GM12864 (cell line): ENCODE results near the gene SLC9A7.
A peak's percentile ranks its signal among the peaks of the same experiment; 100 is the strongest.

Experiments
- DNase-seq: peaks from one replicate; pipeline ENCODE4 v3.0.0-alpha.2; 2011; ENCODE audit warnings: low read depth
- H3K4me3 ChIP-seq: 2 replicates; pipeline ENCODE4 v1.5.1; 2011; ENCODE audit warnings: mild to moderate bottlenecking, low read depth, low read length, control low read depth
- TF ChIP-seq, protein P1 (sequence below): IDR thresholded peaks from 2 replicates; pipeline ENCODE4 v1.5.1; 2011; ENCODE audit warnings: low read depth, mild to moderate bottlenecking, moderate library complexity, low read length, control low read depth, inconsistent platforms; ENCODE audit errors: missing control alignments

The SLC9A7 gene

GRCh38 chrX:46758956-46759644, at the start of gene SLC9A7:
TSS of gene SLC9A7 (minus strand) at chrX:46759118. CDS start at chrX:46759029, 89 bp downstream.
- TF ChIP-seq, protein P1, sequence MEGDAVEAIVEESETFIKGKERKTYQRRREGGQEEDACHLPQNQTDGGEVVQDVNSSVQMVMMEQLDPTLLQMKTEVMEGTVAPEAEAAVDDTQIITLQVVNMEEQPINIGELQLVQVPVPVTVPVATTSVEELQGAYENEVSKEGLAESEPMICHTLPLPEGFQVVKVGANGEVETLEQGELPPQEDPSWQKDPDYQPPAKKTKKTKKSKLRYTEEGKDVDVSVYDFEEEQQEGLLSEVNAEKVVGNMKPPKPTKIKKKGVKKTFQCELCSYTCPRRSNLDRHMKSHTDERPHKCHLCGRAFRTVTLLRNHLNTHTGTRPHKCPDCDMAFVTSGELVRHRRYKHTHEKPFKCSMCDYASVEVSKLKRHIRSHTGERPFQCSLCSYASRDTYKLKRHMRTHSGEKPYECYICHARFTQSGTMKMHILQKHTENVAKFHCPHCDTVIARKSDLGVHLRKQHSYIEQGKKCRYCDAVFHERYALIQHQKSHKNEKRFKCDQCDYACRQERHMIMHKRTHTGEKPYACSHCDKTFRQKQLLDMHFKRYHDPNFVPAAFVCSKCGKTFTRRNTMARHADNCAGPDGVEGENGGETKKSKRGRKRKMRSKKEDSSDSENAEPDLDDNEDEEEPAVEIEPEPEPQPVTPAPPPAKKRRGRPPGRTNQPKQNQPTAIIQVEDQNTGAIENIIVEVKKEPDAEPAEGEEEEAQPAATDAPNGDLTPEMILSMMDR: peak; percentile 80
- H3K4me3 ChIP-seq: peak within 1 kb of the TSS; percentile 61
- DNase-seq: no peak

DNA sequence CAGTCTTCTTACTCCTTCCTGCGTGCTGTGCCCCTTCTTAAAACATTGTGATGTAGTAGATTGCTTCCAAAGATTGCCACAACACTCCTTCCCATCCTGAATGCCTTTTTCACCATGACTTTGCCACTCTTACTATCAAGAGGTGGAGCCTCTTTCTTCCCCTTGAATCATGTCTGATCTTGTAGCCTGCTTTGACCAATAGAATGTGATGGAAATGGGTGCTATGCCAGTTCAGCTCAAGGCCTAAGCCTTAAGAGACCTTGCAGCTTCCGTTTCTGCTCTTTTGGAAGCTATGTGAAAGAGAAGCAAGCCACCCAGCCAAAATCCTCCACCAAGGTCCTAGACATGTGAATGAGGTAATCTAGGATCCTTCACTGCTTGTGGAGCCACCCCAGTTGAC, 46.4 kb upstream of the SLC9A7 start:
- TF ChIP-seq, protein P1: no peak
- no peak for DNase-seq
- no peak overlapping the region for H3K4me3 ChIP-seq

DNA sequence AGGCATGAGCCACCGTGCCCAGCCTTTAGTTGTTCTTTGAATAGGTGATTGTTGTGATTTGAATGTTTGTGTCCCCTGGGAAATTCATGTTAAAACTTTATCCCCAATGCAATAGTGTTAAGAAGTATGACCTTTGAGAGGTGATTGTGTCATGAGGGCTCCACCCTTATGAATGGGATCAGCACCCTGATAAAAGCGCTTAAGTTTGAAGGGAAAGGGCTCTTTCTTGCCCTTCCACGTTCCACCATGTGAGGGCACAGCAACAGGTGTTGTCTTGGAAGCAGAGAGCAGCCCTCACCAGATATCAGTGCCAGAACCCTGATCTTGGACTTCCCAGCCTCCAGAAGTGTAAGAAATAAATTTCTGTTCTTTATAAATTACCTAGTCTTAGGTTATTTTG, 44.2 kb upstream of the SLC9A7 start:
- no peak overlapping the region for H3K4me3 ChIP-seq
- TF ChIP-seq, protein P1: peak; percentile 27
- no peak for DNase-seq

DNA sequence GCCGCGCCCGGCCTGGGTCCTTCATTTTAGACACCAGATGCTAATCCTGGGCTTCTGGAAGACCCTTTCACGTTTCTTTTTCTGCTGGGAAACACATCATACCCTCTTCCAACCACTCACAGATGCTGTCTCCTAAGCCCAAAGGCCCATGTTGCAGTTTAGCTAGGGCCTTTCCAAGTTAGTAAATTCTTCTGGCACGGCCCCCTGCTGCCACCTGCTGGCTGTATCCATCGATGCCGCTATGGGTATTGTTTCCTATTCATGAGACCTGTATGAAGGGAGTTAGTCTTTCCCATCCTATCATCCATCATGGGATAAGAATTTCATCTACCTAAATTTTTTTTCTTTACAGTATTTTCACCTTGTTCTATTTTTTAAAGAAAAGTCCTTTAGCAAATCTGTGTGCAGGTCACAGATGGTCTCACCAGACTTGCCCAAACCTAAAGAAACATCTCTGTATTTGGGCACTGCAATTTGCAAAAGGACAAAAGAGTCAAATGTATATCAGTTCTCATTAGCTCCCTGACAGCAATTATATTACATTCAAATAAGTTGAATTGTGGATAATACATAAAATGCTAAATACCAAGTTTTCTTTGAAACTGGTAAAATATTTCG, 37.8 kb upstream of the SLC9A7 start:
- TF ChIP-seq, protein P1: peak; percentile 59
- DNase-seq: peak; percentile 19
- H3K4me3 ChIP-seq: no peak overlapping the region

GRCh38 chrX:46793386-46794143, 34.6 kb upstream of the SLC9A7 start:
- TF ChIP-seq, protein P1: no peak
- H3K4me3 ChIP-seq: no peak overlapping the region
- no peak for DNase-seq

DNA sequence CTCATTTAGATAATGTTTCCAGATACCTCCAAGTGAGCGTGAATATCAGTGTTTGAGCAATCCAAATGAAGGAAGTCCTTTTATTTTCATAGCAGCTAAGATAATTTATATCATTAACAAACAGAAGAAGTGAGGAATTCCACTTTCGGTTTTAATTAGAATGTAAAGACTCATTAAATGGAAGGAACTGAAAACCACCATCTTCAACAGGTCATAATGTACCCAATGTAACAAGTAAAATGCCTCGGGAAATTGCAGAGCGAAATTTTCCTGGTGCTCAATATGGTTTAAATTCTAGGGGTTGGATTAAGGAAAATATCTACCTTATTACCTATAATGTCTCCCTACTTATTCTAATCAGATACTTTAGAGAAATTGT, 33.9 kb upstream of the SLC9A7 start:
- no peak overlapping the region for H3K4me3 ChIP-seq
- no peak for DNase-seq
- TF ChIP-seq, protein P1: no peak
